K562 (cell line): ENCODE results near the gene ERMARD. TPM values are rescaled to one million over a fixed set of nuclear protein-coding genes. Genes with fewer than 3 reads are reported as not detected.
A peak's percentile ranks its signal among the peaks of the same experiment; 100 is the strongest.

Source experiments
- CEBPG ChIP-seq, 3 experiments: fragments of 200-800 bp in 1 of 3; sonication (Bioruptor generic) in 1 of 3; sonication (generic) in 1 of 3; formaldehyde crosslinking in 1 of 3; IDR thresholded peaks in 2 of 3; conservative IDR thresholded peaks in 1 of 3; 2 replicates each; pipeline versions ENCODE4 v1.6.1 to v1.8.0; 2016 to 2022; ENCODE audit warnings: missing compliant biosample characterization in 2 of 3, missing genetic modification characterization in 2 of 3, mild to moderate bottlenecking in 1 of 3, missing genetic modification reagents in 1 of 3
- CREB3 ChIP-seq: fragments of 450-650 bp; conservative IDR thresholded peaks from 2 replicates; pipeline ENCODE4 v1.6.1; 2016; ENCODE audit warnings: missing genetic modification characterization, low read depth, mild to moderate bottlenecking, missing compliant biosample characterization, moderate library complexity
- E2F3 ChIP-seq: fragments of 250-450 bp; sonication (Bioruptor Pico); IDR thresholded peaks from 2 replicates; pipeline ENCODE4 v1.4.0; 2020; ENCODE audit warnings: mild to moderate bottlenecking
- FOXJ3 ChIP-seq: sonication (generic); formaldehyde crosslinking; IDR thresholded peaks from 2 replicates; pipeline ENCODE4 v1.4.0; 2020; ENCODE audit warnings: mild to moderate bottlenecking, missing genetic modification reagents
- FUS ChIP-seq: fragments of 200-400 bp; formaldehyde crosslinking; optimal IDR thresholded peaks from 2 replicates; pipeline ENCODE3; 2017; ENCODE audit warnings: low read depth, low read length
- HDAC3 ChIP-seq: fragments of 450-650 bp; IDR thresholded peaks from 2 replicates; pipeline ENCODE4 v1.6.1; 2018; ENCODE audit warnings: borderline replicate concordance, mild to moderate bottlenecking, moderate library complexity; ENCODE audit not compliant: partially characterized antibody
- MEIS2 ChIP-seq: fragments of 450-650 bp; IDR thresholded peaks from 2 replicates; pipeline ENCODE4 v1.6.1; 2014; ENCODE audit warnings: mild to moderate bottlenecking; ENCODE audit not compliant: partially characterized antibody
- NKRF ChIP-seq: fragments of 450-650 bp; IDR thresholded peaks from 2 replicates; pipeline ENCODE4 v1.6.1; 2016; ENCODE audit warnings: borderline replicate concordance
- PREB ChIP-seq: sonication (generic); formaldehyde crosslinking; IDR thresholded peaks from 2 replicates; pipeline ENCODE4 v1.8.1; 2023; ENCODE audit warnings: mild to moderate bottlenecking, missing genetic modification reagents
- PURB ChIP-seq: sonication (generic); formaldehyde crosslinking; IDR thresholded peaks from 2 replicates; pipeline ENCODE4 v1.9.0; 2021; ENCODE audit warnings: low read depth, mild to moderate bottlenecking, missing genetic modification reagents
- RNF219 ChIP-seq: fragments of 250-450 bp; sonication (Bioruptor Pico); IDR thresholded peaks from 2 replicates; pipeline ENCODE4 v1.5.0; 2022; ENCODE audit warnings: mild to moderate bottlenecking
- SIRT6 ChIP-seq: IDR thresholded peaks from one replicate; pipeline ENCODE4 v1.6.1; 2012; ENCODE audit warnings: low read depth, mild to moderate bottlenecking, control low read depth, inconsistent platforms, low read length, moderate library complexity
- SNIP1 ChIP-seq: fragments of 450-650 bp; IDR thresholded peaks from 2 replicates; pipeline ENCODE4 v1.7.1; 2017; ENCODE audit warnings: low read depth, mild to moderate bottlenecking
- YBX1 ChIP-seq: fragments of 450-650 bp; IDR thresholded peaks from 2 replicates; pipeline ENCODE4 v1.7.1; 2016; ENCODE audit warnings: mild to moderate bottlenecking
- YY1 ChIP-seq, 3 experiments: IDR thresholded peaks; 2 replicates each; pipeline ENCODE4 v1.6.1; 2011; ENCODE audit warnings: low read length in 2 of 3, mild to moderate bottlenecking in 2 of 3, moderate library complexity in 2 of 3, borderline replicate concordance in 1 of 3, control low read depth in 1 of 3, low read depth in 1 of 3; ENCODE audit not compliant: insufficient read depth in 3 of 3, insufficient replicate concordance in 2 of 3, control insufficient read depth in 1 of 3, insufficient read length in 1 of 3; ENCODE audit errors: extremely low read depth in 1 of 3
- ZBTB8A ChIP-seq: fragments of 450-650 bp; IDR thresholded peaks from 2 replicates; pipeline ENCODE4 v1.6.1; 2018; ENCODE audit warnings: mild to moderate bottlenecking, moderate library complexity; ENCODE audit not compliant: partially characterized antibody
- ZFPM2 ChIP-seq: fragments of 250-450 bp; sonication (Bioruptor Pico); IDR thresholded peaks from 2 replicates; pipeline ENCODE4 v1.5.1; 2022; ENCODE audit warnings: mild to moderate bottlenecking
- polyA plus RNA-seq, 8 experiments: library from polyadenylated mRNA; depleted of rRNA in 4 of 8; stranded (reverse) in 5 of 8; unstranded in 3 of 8; fragments of >200 nt; fragmentation: Nextera tagmentation in 2 of 8; fragmentation: Illumina TruSeq in 1 of 8; extraction: Ambion mirVana in 2 of 8; extraction: Trizol in 1 of 8; gene quantifications; 2 replicates each; pipeline versions ENCODE4 v1.2.1 to v1.2.3, GENCODE V29; 2011 to 2014; ENCODE audit warnings: inconsistent platforms in 1 of 8, missing spikeins in 1 of 8
- total RNA-seq, 7 experiments: library from RNA; depleted of rRNA in 6 of 7; stranded (reverse); fragments of >200 nt in 6 of 7; fragmentation: Illumina TruSeq in 2 of 7; extraction: Trizol in 2 of 7; gene quantifications; 2 replicates each; pipeline versions ENCODE4 v1.2.1 to v1.2.3, GENCODE V29; 2011 to 2021; ENCODE audit warnings: low replicate concordance in 1 of 7

The ERMARD gene
- total and polyA plus RNA-seq, 9 of the 15 experiments (the other 6 are each of a cell fraction or from before 2014, with no cell fraction given) = 14.5 to 68.6 (median 27.7) TPM

GRCh38 chr6:169789944-169790927 is 38.8 kb downstream of the ERMARD start (continued):
- TF ChIP-seq FOXJ3 (CRISPR knock-in tag) (no peak), PREB (CRISPR knock-in tag) (no peak), YY1 (IDR thresholded peaks at IDR 0.05; ENCODE audit: borderline replicate concordance in 1 of 3, control insufficient read depth in 1 of 3, extremely low read depth in 1 of 3, insufficient read depth in 3 of 3, insufficient read length in 1 of 3, insufficient replicate concordance in 2 of 3, low read depth in 1 of 3, low read length in 2 of 3) (peak in 2 of 3 experiments; percentile 50 to 78), CREB3 (no peak), E2F3 (CRISPR knock-in tag) (peak; percentile 64; the same call in 1 of the 2 replicates), NKRF (no peak), CEBPG (CRISPR knock-in tag; IDR thresholded peaks at IDR 0.05) (no peak), CEBPG (tag; conservative IDR thresholded peaks at IDR 0.05 in 1 of 2, IDR thresholded peaks at IDR 0.05 in 1 of 2) (no peak), SIRT6 (no peak), HDAC3 (no peak), MEIS2 (no peak), SNIP1 (no peak), PURB (CRISPR knock-in tag) (no peak), YBX1 (no peak), ZBTB8A (no peak), ZFPM2 (CRISPR knock-in tag) (no peak), RNF219 (no peak), FUS (no peak)
